ENCODE results near the gene DOK7. TPM values are rescaled to one million over a fixed set of nuclear protein-coding genes. Genes with fewer than 3 reads are reported as not detected.
"Not testable (repeated sequence)": the region's sequence is repeated elsewhere in the genome, so short reads cannot be mapped to it uniquely, and the experiment has no call there.

DOK7 gene
- total RNA-seq, 1 donor from 2014 or later, result 0.69 TPM

DNA sequence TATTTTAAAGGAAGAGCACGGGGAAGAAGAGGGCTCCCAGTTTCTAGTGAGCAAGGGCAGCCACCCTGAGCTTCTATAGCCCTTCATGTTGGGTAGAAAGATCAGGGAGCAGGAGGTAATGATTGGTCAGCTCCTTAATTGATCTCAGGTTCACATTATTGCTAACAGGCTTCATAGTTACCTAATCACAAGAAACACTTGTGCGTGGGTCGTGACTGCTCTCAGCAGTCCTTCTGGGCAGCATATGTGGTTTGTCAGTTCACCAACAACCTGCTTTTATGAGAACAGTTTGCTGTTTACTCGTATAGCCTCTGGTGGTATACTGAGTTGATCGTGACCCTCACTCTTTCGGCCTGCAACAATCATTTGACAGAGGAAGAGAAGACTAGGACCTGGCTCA, 4.7 kb upstream of the DOK7 start:
- DNase-seq (ENCODE audit: low spot score), result no peak
- Mint-ChIP-seq H3K4me3 (ENCODE audit: unreplicated experiment) (no peak overlapping the region), H3K27me3 (ENCODE audit: unreplicated experiment) (peaks cover 6% of the 10 kb centered on the region), H3K36me3 (ENCODE audit: low read depth, unreplicated experiment) (peaks cover 9% of the 10 kb centered on the region), H3K9me3 (ENCODE audit: unreplicated experiment) (peaks cover 3% of the 10 kb centered on the region), H3K27ac (ENCODE audit: unreplicated experiment) (no peak overlapping the region), H3K4me1 (ENCODE audit: unreplicated experiment) (no peaks in the 10 kb centered on the region)
- TF ChIP-seq, protein P1, sequence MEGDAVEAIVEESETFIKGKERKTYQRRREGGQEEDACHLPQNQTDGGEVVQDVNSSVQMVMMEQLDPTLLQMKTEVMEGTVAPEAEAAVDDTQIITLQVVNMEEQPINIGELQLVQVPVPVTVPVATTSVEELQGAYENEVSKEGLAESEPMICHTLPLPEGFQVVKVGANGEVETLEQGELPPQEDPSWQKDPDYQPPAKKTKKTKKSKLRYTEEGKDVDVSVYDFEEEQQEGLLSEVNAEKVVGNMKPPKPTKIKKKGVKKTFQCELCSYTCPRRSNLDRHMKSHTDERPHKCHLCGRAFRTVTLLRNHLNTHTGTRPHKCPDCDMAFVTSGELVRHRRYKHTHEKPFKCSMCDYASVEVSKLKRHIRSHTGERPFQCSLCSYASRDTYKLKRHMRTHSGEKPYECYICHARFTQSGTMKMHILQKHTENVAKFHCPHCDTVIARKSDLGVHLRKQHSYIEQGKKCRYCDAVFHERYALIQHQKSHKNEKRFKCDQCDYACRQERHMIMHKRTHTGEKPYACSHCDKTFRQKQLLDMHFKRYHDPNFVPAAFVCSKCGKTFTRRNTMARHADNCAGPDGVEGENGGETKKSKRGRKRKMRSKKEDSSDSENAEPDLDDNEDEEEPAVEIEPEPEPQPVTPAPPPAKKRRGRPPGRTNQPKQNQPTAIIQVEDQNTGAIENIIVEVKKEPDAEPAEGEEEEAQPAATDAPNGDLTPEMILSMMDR (IDR thresholded peaks at IDR 0.05; ENCODE audit: unreplicated experiment), result no peak

DNA sequence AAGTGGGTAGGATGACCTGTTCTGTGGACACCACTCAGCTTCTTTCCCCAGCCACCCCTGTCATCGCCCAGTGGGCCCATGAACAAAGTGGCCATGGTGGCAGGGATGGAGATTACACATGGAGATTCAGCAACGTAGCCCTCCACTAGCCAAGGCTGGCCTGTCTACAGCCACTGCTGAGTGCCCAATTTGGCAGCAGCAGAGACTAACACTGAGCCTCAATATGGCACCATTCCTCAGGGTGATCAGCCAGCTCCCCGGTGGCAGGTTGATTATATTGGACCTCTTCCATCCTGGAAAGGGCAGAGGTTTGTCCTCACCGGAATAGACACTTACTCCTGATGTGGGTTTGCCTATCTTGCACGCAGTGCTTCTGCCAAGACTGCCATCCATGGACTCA, 4.0 kb upstream of the DOK7 start:
- not testable (repeated sequence) for H3K27me3 Mint-ChIP-seq (ENCODE audit: unreplicated experiment); H3K27ac Mint-ChIP-seq (ENCODE audit: unreplicated experiment); H3K4me3 Mint-ChIP-seq (ENCODE audit: unreplicated experiment); H3K9me3 Mint-ChIP-seq (ENCODE audit: unreplicated experiment); DNase-seq (ENCODE audit: low spot score); H3K4me1 Mint-ChIP-seq (ENCODE audit: unreplicated experiment); H3K36me3 Mint-ChIP-seq (ENCODE audit: low read depth, unreplicated experiment)

DNA sequence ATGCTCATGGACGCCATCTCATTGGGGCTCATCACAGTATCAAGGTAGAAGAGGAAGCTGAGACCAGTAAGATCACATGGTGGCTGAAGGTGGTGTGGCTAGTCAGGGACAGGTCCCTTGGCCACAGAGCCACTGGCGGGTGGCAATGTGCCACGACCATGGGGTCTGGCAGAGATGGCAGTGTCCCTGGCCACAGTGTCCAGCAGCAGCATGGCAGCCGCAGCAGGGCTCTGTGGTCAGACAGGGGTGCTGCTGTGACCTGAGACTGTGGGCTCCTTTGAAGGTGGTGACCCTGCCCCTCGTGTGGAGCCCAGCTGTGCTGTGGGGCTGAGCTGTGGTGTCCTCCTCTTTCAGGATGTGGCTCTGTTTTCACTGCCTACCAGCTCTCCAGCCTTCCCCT, 2.2 kb upstream of the DOK7 start:
- TF ChIP-seq, protein P1 (IDR thresholded peaks at IDR 0.05; ENCODE audit: unreplicated experiment), result no peak
- H3K4me3 Mint-ChIP-seq (ENCODE audit: unreplicated experiment), result no peak overlapping the region
- H3K27ac Mint-ChIP-seq (ENCODE audit: unreplicated experiment), result no peak overlapping the region
- H3K27me3 Mint-ChIP-seq (ENCODE audit: unreplicated experiment), result peaks cover 6% of the 10 kb centered on the region
- DNase-seq (ENCODE audit: low spot score), result no peak
- peaks cover 4% of the 10 kb centered on the region for H3K4me1 Mint-ChIP-seq (ENCODE audit: unreplicated experiment)
- no peaks in the 10 kb centered on the region for H3K9me3 Mint-ChIP-seq (ENCODE audit: unreplicated experiment)
- H3K36me3 Mint-ChIP-seq (ENCODE audit: low read depth, unreplicated experiment), result no peaks in the 10 kb centered on the region

DNA sequence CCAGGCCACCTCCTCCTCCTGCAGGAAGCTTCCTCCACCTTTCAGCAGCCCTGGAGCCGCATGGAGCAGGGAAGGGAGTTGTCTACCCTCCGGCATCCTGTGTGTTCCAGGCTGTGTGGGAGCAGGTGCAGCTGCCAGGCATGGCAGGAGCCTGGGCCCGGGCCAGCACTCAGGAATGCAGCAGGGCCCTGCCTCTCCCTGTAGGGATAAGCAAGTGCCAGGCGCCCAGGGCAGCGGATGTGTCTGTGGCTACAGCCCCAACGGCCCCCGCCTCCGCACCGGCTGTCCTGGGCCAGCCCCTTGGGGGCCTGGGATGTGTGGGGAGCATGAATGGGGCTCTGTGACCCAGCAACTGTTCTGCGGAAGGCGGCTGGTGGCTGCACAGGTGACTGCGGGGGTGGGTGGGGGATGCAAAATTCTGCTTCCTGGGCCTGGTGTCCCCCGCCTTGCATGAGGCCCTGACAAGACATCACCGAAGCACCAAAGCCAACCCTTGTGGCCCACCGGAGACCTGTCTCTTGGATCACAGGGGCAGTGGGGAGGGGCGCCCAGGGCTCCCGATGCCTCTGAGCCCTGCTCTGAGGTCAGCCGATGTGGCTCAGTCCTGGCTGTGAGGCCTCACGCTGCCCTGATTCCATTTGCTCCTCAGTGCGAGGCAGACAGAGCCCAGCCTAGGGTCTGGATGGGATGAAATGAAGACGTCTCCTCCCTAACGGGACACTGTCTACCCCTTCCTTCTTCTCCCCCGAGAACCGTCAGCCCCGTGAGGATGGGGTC, 1.4 kb upstream of the DOK7 start:
- peaks cover 4% of the 10 kb centered on the region for H3K4me1 Mint-ChIP-seq (ENCODE audit: unreplicated experiment)
- no peak overlapping the region for H3K4me3 Mint-ChIP-seq (ENCODE audit: unreplicated experiment)
- H3K27ac Mint-ChIP-seq (ENCODE audit: unreplicated experiment), result no peak overlapping the region
- DNase-seq (ENCODE audit: low spot score), result no peak
- peaks cover 8% of the 10 kb centered on the region for H3K27me3 Mint-ChIP-seq (ENCODE audit: unreplicated experiment)
- no peaks in the 10 kb centered on the region for H3K9me3 Mint-ChIP-seq (ENCODE audit: unreplicated experiment)
- H3K36me3 Mint-ChIP-seq (ENCODE audit: low read depth, unreplicated experiment), result no peaks in the 10 kb centered on the region
- TF ChIP-seq, protein P1 (IDR thresholded peaks at IDR 0.05; ENCODE audit: unreplicated experiment), result no peak

DNA sequence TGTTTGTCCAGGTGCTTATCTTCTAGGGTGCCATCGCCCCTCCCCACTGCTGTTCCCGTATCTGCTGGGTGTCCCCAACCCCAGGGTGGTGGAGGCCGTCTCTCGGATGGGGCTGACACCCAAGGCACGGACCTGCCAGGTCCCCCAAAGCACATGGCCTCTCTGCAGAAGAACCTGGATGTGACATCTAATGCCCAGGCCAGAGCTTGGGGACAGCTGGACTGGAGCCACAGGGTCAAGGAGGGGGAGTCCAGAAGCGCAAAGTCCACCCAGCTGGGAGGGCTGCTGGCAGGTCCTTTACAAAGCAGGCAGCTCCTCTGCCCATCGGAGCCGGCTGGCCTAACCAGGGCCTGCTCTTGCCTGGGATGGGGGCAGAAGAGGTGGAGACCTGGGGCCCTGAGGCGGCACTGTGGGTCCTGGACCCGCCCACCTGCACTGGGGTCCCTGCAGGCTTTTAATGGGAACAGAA, 751 bp upstream of the DOK7 start:
- Mint-ChIP-seq H3K9me3 (ENCODE audit: unreplicated experiment) (no peaks in the 10 kb centered on the region), H3K36me3 (ENCODE audit: low read depth, unreplicated experiment) (no peaks in the 10 kb centered on the region)

More for the DNA sequence above, 751 bp upstream of the DOK7 start:
- TF ChIP-seq, protein P1 (IDR thresholded peaks at IDR 0.05; ENCODE audit: unreplicated experiment), result no peak
- Mint-ChIP-seq H3K27ac (ENCODE audit: unreplicated experiment) (no peak overlapping the region), H3K27me3 (ENCODE audit: unreplicated experiment) (peaks cover 8% of the 10 kb centered on the region), H3K4me1 (ENCODE audit: unreplicated experiment) (peaks cover 4% of the 10 kb centered on the region), H3K4me3 (ENCODE audit: unreplicated experiment) (no peak overlapping the region)
- no peak for DNase-seq (ENCODE audit: low spot score)

Measured in endothelial cell (in vitro differentiated cells).